PC-3 (cell line): ENCODE measurements around the gene PIRT. TPM values are rescaled to one million over a fixed set of nuclear protein-coding genes. Genes with fewer than 3 reads are reported as not detected.

Source experiments
- ATAC-seq: fragments of 200-7000 bp; cut with Tn5 transposase; 2 replicates; pipeline ENCODE4 v1.9.1; 2020; ENCODE audit warnings: mild to moderate bottlenecking, moderate library complexity
- BruUV-seq: library from RNA; stranded (reverse); fragments of 400-500 nt; replicated peaks from 2 replicates; lab custom pipeline; 2021; lab: Mats Ljungman, UMichigan
- CTCF ChIA-PET: fragments of 300-600 bp; sonication (Branson Sonifier 250); formaldehyde crosslinking; loops from one replicate; lab custom pipeline; 2022; ENCODE audit warnings: antibody characterized with exemption; lab: Charles Lee
- POLR2A ChIA-PET: fragments of 300-600 bp; sonication (Branson Sonifier 250); formaldehyde crosslinking; loops from one replicate; lab custom pipeline; 2022; ENCODE audit warnings: antibody characterized with exemption; ENCODE audit not compliant: unreplicated experiment; lab: Charles Lee
- DNase-seq: peaks from one replicate; pipeline ENCODE4 v3.0.0-alpha.2; 2015
- H2AFZ ChIP-seq: fragments of 300-600 bp; sonication (generic); 2 replicates; pipeline ENCODE4 v1.6.0; 2016; ENCODE audit warnings: antibody characterized with exemption, low read length
- H3F3A ChIP-seq: fragments of 300-600 bp; sonication (generic); one replicate; pipeline ENCODE4 v1.6.0; 2017; ENCODE audit warnings: antibody characterized with exemption, low read length, control low read depth, mild to moderate bottlenecking; ENCODE audit not compliant: unreplicated experiment
- H3K27ac ChIP-seq: fragments of 300-600 bp; sonication (generic); 2 replicates; pipeline ENCODE4 v1.5.1; 2016; ENCODE audit warnings: mild to moderate bottlenecking, low read length
- H3K27me3 ChIP-seq: fragments of 300-600 bp; sonication (generic); 2 replicates; pipeline ENCODE4 v1.6.1; 2016; ENCODE audit warnings: low read length, mixed read lengths
- H3K36me3 ChIP-seq: fragments of 300-600 bp; sonication (generic); 2 replicates; pipeline ENCODE4 v1.6.1; 2016; ENCODE audit warnings: low read depth, mixed run types, low read length, mixed read lengths
- H3K4me1 ChIP-seq: fragments of 300-600 bp; sonication (generic); 2 replicates; pipeline ENCODE4 v1.5.1; 2016; ENCODE audit warnings: low read length; ENCODE audit not compliant: insufficient read depth
- H3K4me2 ChIP-seq: fragments of 300-600 bp; sonication (generic); 2 replicates; pipeline ENCODE4 v1.6.0; 2016; ENCODE audit warnings: low read length
- H3K4me3 ChIP-seq: fragments of 300-600 bp; sonication (generic); 2 replicates; pipeline ENCODE4 v1.5.1; 2016; ENCODE audit warnings: mild to moderate bottlenecking, low read length, mixed read lengths
- H3K79me2 ChIP-seq: fragments of 300-600 bp; sonication (generic); 2 replicates; pipeline ENCODE4 v1.6.1; 2017; ENCODE audit warnings: low read length, mixed read lengths
- H3K9ac ChIP-seq: fragments of 300-600 bp; sonication (generic); 2 replicates; pipeline ENCODE4 v1.6.0; 2016; ENCODE audit warnings: mild to moderate bottlenecking, low read length
- H3K9me2 ChIP-seq: fragments of 300-600 bp; sonication (generic); replicated peaks from 2 replicates; pipeline ENCODE4 v1.6.1; 2016; ENCODE audit warnings: mixed run types, low read length, mixed read lengths
- H3K9me3 ChIP-seq: fragments of 300-600 bp; sonication (generic); 2 replicates; pipeline ENCODE4 v1.6.1; 2016; ENCODE audit warnings: low read length, mixed read lengths
- H4K20me1 ChIP-seq: fragments of 300-600 bp; sonication (generic); 2 replicates; pipeline ENCODE4 v1.6.1; 2016; ENCODE audit warnings: low read length, mixed read lengths
- EZH2 ChIP-seq: fragments of 300-600 bp; sonication (generic); IDR thresholded peaks from one replicate; pipeline ENCODE4 v1.6.1; 2017; ENCODE audit warnings: antibody characterized with exemption, mild to moderate bottlenecking, low read length; ENCODE audit not compliant: unreplicated experiment
- EZH2phosphoT487 ChIP-seq: fragments of 300-600 bp; sonication (generic); IDR thresholded peaks from 2 replicates; pipeline ENCODE4 v1.6.1; 2018; ENCODE audit warnings: mild to moderate bottlenecking, antibody characterized with exemption, low read length, borderline replicate concordance
- intact Hi-C: fragments of 100-400 bp; cut with micrococcal nuclease; formaldehyde crosslinking; loops from 2 replicates; pipeline ENCODE4 v1.9.0; 2023
- total RNA-seq: library from RNA; depleted of rRNA; stranded (reverse); fragments of >200 nt; gene quantifications from 2 replicates; pipeline ENCODE4 v1.2.3, GENCODE V29; 2014
- TF ChIP-seq, protein P1 (sequence below): fragments of 300-600 bp; sonication (generic); conservative IDR thresholded peaks from 2 replicates; pipeline ENCODE4 v1.5.1; 2017; ENCODE audit warnings: antibody characterized with exemption, low read depth, mild to moderate bottlenecking, low read length

PIRT gene
- total RNA-seq, 1 experiment from 2014 or later, result not detected

DNA sequence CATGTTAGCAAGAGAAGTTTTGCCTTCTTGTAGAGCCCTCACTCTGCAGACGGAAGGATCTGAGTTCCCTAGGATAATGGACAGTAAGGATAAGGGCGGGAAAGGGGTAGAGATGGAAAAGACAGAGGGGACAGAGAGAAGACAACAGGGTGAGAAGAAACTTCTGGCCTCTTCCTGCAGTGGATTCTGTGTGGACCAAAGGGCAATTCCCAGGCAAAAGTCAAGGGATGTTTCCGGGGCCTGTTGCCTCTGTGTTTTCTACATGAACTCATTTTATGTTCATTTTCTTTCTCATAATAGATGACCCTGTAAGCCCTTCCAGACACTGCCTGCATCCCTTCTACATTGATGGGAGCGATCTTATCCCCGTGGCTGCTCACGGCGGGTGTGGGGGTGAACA is 33.3 kb downstream of the PIRT start:
- Histone ChIP-seq H3K27ac (no peak overlapping the region), H3K9me2 (no peaks in the 10 kb centered on the region), H3F3A (no peaks in the 10 kb centered on the region), H3K36me3 (no peaks in the 10 kb centered on the region), H4K20me1 (no peaks in the 10 kb centered on the region), H3K4me2 (no peak overlapping the region), H3K9ac (no peak overlapping the region), H3K9me3 (no peaks in the 10 kb centered on the region), H3K4me1 (peaks cover 14% of the 10 kb centered on the region), H3K4me3 (no peak overlapping the region), H3K27me3 (no peaks in the 10 kb centered on the region), H3K79me2 (no peaks in the 10 kb centered on the region), H2AFZ (no peak overlapping the region)
- ChIA-PET CTCF (no interaction called here), POLR2A (no interaction called here)
- ATAC-seq (no peak), DNase-seq (no peak)
- no TSS peak for BruUV-seq
- intact Hi-C loops, result no loop called here
- TF ChIP-seq, protein P1, sequence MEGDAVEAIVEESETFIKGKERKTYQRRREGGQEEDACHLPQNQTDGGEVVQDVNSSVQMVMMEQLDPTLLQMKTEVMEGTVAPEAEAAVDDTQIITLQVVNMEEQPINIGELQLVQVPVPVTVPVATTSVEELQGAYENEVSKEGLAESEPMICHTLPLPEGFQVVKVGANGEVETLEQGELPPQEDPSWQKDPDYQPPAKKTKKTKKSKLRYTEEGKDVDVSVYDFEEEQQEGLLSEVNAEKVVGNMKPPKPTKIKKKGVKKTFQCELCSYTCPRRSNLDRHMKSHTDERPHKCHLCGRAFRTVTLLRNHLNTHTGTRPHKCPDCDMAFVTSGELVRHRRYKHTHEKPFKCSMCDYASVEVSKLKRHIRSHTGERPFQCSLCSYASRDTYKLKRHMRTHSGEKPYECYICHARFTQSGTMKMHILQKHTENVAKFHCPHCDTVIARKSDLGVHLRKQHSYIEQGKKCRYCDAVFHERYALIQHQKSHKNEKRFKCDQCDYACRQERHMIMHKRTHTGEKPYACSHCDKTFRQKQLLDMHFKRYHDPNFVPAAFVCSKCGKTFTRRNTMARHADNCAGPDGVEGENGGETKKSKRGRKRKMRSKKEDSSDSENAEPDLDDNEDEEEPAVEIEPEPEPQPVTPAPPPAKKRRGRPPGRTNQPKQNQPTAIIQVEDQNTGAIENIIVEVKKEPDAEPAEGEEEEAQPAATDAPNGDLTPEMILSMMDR, result no peak
- TF ChIP-seq EZH2 (no peak), EZH2phosphoT487 (no peak)

DNA sequence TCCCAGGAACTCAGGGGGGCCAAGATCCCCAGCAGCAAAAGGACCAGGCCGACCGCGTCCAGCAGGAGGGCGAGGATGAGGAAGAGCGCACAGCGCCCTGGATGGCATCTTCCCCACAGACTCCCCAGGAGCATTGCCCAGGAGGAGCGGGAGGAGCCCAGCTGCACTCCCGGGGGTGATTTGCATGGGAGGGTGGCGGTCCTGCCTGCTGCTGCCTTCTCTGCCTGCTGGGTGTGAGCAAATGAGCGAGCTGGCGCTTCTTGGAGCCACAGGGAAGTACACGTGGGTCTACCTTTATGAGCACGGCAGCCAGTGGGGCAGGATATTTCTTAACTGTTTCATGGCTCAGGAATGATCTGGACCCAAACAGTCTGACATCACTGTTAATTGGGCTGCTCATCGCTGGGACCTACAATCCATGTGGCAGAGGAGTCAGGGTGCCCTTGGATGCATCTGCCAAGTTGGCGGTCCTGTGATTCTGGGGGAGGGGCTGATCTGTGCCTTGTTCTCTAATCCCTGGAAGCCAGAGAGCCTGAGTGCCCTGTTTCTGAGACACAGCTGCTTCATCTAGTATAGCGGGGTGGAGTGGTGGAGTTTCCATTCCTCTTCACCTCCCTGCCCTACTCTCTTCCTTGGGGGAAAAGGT is 33.9 kb downstream of the PIRT start, which contains the start of gene TMEM238L:
TMEM238L (minus strand) TSS at position 270 of the 646 bp plus-strand sequence; CDS start at position 134, 136 bp downstream.
- Histone ChIP-seq H3K9me2 (no peaks in the 10 kb centered on the region), H3K4me1 (peaks cover 20% of the 10 kb centered on the region), H2AFZ (no peak within 1 kb of the TSS), H3K9me3 (no peaks in the 10 kb centered on the region), H3K4me2 (no peak within 1 kb of the TSS), H3K27ac (no peak within 1 kb of the TSS), H3F3A (no peaks in the 10 kb centered on the region), H3K36me3 (no peaks in the 10 kb centered on the region), H3K27me3 (no peaks in the 10 kb centered on the region), H3K4me3 (no peak within 1 kb of the TSS), H3K79me2 (no peaks in the 10 kb centered on the region), H3K9ac (no peak within 1 kb of the TSS), H4K20me1 (no peaks in the 10 kb centered on the region)
- ATAC-seq (no peak), DNase-seq (no peak)
- intact Hi-C loops, result no loop called here
- TF ChIP-seq EZH2phosphoT487 (no peak), EZH2 (no peak)
- TF ChIP-seq, protein P1, result no peak
- CTCF ChIA-PET, result no interaction called here
- POLR2A ChIA-PET, result no interaction called here
- no TSS peak for BruUV-seq

DNA sequence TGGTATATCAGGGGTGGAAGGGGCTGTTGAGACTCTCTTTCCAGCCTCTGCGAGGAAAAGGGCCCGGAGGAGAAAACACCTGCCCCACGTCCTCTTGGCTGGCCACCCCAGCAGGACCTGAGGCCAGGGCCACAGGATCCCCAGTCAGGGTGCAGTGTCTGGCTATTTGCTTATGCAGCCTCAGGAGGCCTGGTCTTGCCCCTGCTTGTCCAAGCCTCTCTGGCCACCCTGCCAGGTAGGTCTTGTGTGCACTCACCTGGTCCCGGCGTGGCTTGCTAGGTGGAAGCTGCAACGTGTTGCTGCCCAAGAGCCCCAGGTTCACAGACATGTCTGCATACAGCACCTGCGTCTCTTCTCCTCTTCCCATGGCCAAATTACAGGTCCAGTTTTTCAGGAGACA is 34.5 kb downstream of the PIRT start:
- TF ChIP-seq EZH2phosphoT487 (no peak), EZH2 (no peak)
- TF ChIP-seq, protein P1, result no peak
- no TSS peak for BruUV-seq
- H3K9me2 ChIP-seq, result no peaks in the 10 kb centered on the region

More for the DNA sequence above, 34.5 kb downstream of the PIRT start:
- Histone ChIP-seq H3K9me3 (no peaks in the 10 kb centered on the region), H3K4me3 (no peak overlapping the region), H3K27ac (no peak overlapping the region), H3K79me2 (no peaks in the 10 kb centered on the region), H2AFZ (no peak overlapping the region), H3K4me1 (peaks cover 26% of the 10 kb centered on the region), H3K9ac (no peak overlapping the region), H3F3A (no peaks in the 10 kb centered on the region), H3K27me3 (no peaks in the 10 kb centered on the region), H3K36me3 (no peaks in the 10 kb centered on the region), H4K20me1 (no peaks in the 10 kb centered on the region), H3K4me2 (no peak overlapping the region)
- ChIA-PET POLR2A (no interaction called here), CTCF (no interaction called here)
- intact Hi-C loops, result no loop called here
- DNase-seq (no peak), ATAC-seq (no peak)
